Measurements from ENCODE around the gene DEAF1. TPM values are rescaled to one million over a fixed set of nuclear protein-coding genes. Genes with fewer than 3 reads are reported as not detected.

DEAF1 gene
- total RNA-seq, 1 experiment from 2014 or later = 46.8 TPM

- BruUV-seq (replicated peaks) = no TSS peak
- H3K27me3 Mint-ChIP-seq (ENCODE audit: insufficient read depth, unreplicated experiment) = no peaks in the 10 kb centered on the region
- ChIA-PET CTCF (no interaction called here), POLR2A (interaction anchor here (1.0 kb wide), 1 partner anchor 15 kb away, joined by 3 read pairs; no protein-coding TSS in a partner anchor)
- no peaks in the 10 kb centered on the region for H3K4me1 Mint-ChIP-seq (ENCODE audit: insufficient read depth, unreplicated experiment)
- no peak within 1 kb of the TSS for H3K27ac Mint-ChIP-seq (ENCODE audit: low read depth, unreplicated experiment)
- intact Hi-C loops (cut with micrococcal nuclease) = no loop called here
- H3K36me3 Mint-ChIP-seq (ENCODE audit: insufficient read depth, unreplicated experiment) = peaks cover 15% of the 10 kb centered on the region
- no peak within 1 kb of the TSS for H3K4me3 Mint-ChIP-seq (ENCODE audit: unreplicated experiment)
- no peaks in the 10 kb centered on the region for H3K9me3 Mint-ChIP-seq (ENCODE audit: unreplicated experiment)
- DNase-seq (ENCODE audit: unreplicated experiment) = no peak
- TF ChIP-seq CTCF (IDR thresholded peaks at IDR 0.05; ENCODE audit: unreplicated experiment) = no peak
Measured at GRCh38 chr11:626475-627307, 68.3 kb downstream of the DEAF1 start, which contains the start of gene SCT. TSS of gene SCT (minus strand) at chr11:627181. CDS start at chr11:627143, 38 bp downstream.

- intact Hi-C loops (cut with micrococcal nuclease) = no loop called here
- ChIA-PET POLR2A (interaction anchor here (0.6 to 1.0 kb wide), 2 partner anchors 16 to 205 kb away, joined by 3 read pairs; no protein-coding TSS in a partner anchor), CTCF (no interaction called here)
- Mint-ChIP-seq H3K36me3 (ENCODE audit: insufficient read depth, unreplicated experiment) (peaks cover 15% of the 10 kb centered on the region), H3K27ac (ENCODE audit: low read depth, unreplicated experiment) (no peak overlapping the region), H3K4me1 (ENCODE audit: insufficient read depth, unreplicated experiment) (no peaks in the 10 kb centered on the region), H3K9me3 (ENCODE audit: unreplicated experiment) (no peaks in the 10 kb centered on the region), H3K27me3 (ENCODE audit: insufficient read depth, unreplicated experiment) (no peaks in the 10 kb centered on the region), H3K4me3 (ENCODE audit: unreplicated experiment) (no peak overlapping the region)
- DNase-seq (ENCODE audit: unreplicated experiment) = no peak
- TF ChIP-seq CTCF (IDR thresholded peaks at IDR 0.05; ENCODE audit: unreplicated experiment) = no peak
- BruUV-seq (replicated peaks) = no TSS peak
Measured at GRCh38 chr11:625636-626268, 69.3 kb downstream of the DEAF1 start.

- Mint-ChIP-seq H3K4me3 (ENCODE audit: unreplicated experiment) (no peak within 1 kb of the TSS), H3K9me3 (ENCODE audit: unreplicated experiment) (no peaks in the 10 kb centered on the region), H3K27me3 (ENCODE audit: insufficient read depth, unreplicated experiment) (no peaks in the 10 kb centered on the region), H3K4me1 (ENCODE audit: insufficient read depth, unreplicated experiment) (no peaks in the 10 kb centered on the region), H3K27ac (ENCODE audit: low read depth, unreplicated experiment) (no peak within 1 kb of the TSS), H3K36me3 (ENCODE audit: insufficient read depth, unreplicated experiment) (peaks cover 15% of the 10 kb centered on the region)
- ChIA-PET CTCF (no interaction called here), POLR2A (interaction anchor here (0.6 to 1.0 kb wide), 2 partner anchors 17 to 206 kb away, joined by 3 read pairs; no protein-coding TSS in a partner anchor)
- BruUV-seq (replicated peaks) = no TSS peak
- intact Hi-C loops (cut with micrococcal nuclease) = no loop called here
- TF ChIP-seq CTCF (IDR thresholded peaks at IDR 0.05; ENCODE audit: unreplicated experiment) = no peak
- DNase-seq (ENCODE audit: unreplicated experiment) = no peak
Measured at GRCh38 chr11:624705-625635, 70.1 kb downstream of the DEAF1 start, which contains the start of gene CDHR5. TSS of gene CDHR5 (minus strand) at chr11:624955. CDS start at chr11:624902, 53 bp downstream.
